Gastroesophageal sphincter (tissue), 3 donors: ENCODE measurements around the gene FANCI.

Source experiments
- POLR2A ChIP-seq, 2 donors: fragments of 450-650 bp; IDR thresholded peaks; one replicate each; pipeline ENCODE4 v1.6.1; 2017; ENCODE audit warnings: antibody characterized with exemption in 2 of 2, mild to moderate bottlenecking in 2 of 2, moderate library complexity in 1 of 2
- POLR2AphosphoS5 ChIP-seq: sonication (generic); formaldehyde crosslinking; IDR thresholded peaks from one replicate; pipeline ENCODE4 v1.6.1; 2017; ENCODE audit warnings: antibody characterized with exemption
- TF ChIP-seq, protein P1 (sequence below), 4 experiments: fragments of 200-600 bp in 2 of 4; fragments of 450-650 bp in 2 of 4; sonication (generic) in 1 of 4; IDR thresholded peaks; one replicate each; pipeline ENCODE4 v1.5.1; 2017 to 2019; ENCODE audit warnings: antibody characterized with exemption in 4 of 4, mild to moderate bottlenecking in 2 of 4, moderate library complexity in 2 of 4

DNA sequence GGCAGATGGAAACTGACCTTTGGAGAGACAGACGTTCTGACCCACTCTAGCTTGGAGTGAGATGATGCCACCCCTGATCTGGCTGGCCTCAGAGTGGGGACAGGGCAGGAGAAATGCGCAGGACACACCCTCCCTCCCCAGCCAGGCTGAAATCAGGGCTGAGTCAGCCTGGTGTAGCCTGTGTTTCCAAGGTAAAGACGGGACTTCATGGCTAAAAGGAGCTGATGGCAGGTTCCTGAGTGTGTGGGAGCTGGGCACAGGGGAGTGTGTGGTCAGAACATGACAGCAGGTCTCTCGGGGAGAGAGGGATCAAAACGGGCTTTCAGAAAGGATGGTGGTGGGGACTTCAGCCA is 105.4 kb downstream of the FANCI start:
- TF ChIP-seq POLR2AphosphoS5 (no peak), POLR2A (IDR thresholded peaks at IDR 0.05) (no peak)
- TF ChIP-seq, protein P1, sequence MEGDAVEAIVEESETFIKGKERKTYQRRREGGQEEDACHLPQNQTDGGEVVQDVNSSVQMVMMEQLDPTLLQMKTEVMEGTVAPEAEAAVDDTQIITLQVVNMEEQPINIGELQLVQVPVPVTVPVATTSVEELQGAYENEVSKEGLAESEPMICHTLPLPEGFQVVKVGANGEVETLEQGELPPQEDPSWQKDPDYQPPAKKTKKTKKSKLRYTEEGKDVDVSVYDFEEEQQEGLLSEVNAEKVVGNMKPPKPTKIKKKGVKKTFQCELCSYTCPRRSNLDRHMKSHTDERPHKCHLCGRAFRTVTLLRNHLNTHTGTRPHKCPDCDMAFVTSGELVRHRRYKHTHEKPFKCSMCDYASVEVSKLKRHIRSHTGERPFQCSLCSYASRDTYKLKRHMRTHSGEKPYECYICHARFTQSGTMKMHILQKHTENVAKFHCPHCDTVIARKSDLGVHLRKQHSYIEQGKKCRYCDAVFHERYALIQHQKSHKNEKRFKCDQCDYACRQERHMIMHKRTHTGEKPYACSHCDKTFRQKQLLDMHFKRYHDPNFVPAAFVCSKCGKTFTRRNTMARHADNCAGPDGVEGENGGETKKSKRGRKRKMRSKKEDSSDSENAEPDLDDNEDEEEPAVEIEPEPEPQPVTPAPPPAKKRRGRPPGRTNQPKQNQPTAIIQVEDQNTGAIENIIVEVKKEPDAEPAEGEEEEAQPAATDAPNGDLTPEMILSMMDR (IDR thresholded peaks at IDR 0.05), result no peak
